ENCODE data around the gene HTR4. TPM values are rescaled to one million over a fixed set of nuclear protein-coding genes. Genes with fewer than 3 reads are reported as not detected.

Gene HTR4
- total RNA-seq, 1 experiment from 2014 or later: not detected

DNA sequence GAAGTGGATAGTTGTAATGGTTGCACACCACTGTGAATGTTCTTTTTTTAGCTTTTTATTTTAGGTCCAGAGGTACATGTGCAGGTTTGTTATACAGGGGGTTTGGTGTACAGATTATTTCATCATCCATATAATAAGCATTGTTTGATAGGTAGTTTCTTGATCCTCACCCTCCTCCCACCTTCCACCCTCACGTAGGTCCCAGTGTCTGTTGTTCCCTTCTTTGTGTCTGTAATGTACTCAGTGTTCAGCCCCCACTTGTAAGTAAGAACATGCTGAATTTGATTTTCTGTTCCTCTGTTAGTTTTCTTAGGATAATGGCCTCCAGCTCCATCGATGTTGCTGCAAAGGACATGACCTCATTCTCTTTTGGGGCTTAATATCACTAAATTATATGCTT, 99.7 kb downstream of the HTR4 start:
- no peak overlapping the region for H3K4me3 Mint-ChIP-seq (ENCODE audit: low read depth, unreplicated experiment)
- intact Hi-C loops (cut with micrococcal nuclease; ENCODE audit: unreplicated experiment): no loop called here
- H3K4me1 Mint-ChIP-seq (ENCODE audit: low read depth, unreplicated experiment): no peaks in the 10 kb centered on the region
- H3K27me3 Mint-ChIP-seq (ENCODE audit: unreplicated experiment): peaks cover 36% of the 10 kb centered on the region
- no peaks in the 10 kb centered on the region for H3K9me3 Mint-ChIP-seq (ENCODE audit: low read depth, unreplicated experiment)
- TF ChIP-seq, protein P1, sequence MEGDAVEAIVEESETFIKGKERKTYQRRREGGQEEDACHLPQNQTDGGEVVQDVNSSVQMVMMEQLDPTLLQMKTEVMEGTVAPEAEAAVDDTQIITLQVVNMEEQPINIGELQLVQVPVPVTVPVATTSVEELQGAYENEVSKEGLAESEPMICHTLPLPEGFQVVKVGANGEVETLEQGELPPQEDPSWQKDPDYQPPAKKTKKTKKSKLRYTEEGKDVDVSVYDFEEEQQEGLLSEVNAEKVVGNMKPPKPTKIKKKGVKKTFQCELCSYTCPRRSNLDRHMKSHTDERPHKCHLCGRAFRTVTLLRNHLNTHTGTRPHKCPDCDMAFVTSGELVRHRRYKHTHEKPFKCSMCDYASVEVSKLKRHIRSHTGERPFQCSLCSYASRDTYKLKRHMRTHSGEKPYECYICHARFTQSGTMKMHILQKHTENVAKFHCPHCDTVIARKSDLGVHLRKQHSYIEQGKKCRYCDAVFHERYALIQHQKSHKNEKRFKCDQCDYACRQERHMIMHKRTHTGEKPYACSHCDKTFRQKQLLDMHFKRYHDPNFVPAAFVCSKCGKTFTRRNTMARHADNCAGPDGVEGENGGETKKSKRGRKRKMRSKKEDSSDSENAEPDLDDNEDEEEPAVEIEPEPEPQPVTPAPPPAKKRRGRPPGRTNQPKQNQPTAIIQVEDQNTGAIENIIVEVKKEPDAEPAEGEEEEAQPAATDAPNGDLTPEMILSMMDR (IDR thresholded peaks at IDR 0.05; ENCODE audit: unreplicated experiment): no peak
- H3K36me3 Mint-ChIP-seq (ENCODE audit: insufficient read depth, unreplicated experiment): no peaks in the 10 kb centered on the region
- H3K27ac Mint-ChIP-seq (ENCODE audit: unreplicated experiment): no peak overlapping the region
- BruUV-seq (replicated peaks): no TSS peak
- CTCF ChIA-PET: no interaction called here
- no peak for DNase-seq

DNA sequence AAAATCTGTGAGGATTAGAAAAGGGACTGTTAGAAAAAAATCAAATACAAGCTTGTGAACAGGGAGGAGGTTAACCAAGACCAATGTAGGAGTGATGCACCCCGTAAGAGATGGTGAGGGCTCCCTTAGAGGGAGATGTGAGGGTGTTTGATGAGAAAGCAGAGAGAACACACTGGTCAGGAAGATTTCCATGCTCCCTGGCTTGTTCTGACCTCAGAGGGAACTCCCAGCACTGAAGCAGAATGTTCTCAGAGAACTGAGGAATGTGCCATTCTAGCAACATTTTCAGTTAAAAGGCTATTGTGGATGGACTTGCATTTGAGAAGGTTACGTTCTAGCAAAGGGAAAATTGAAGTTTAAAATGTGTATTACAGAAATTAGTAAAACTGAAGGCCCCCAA, 110.6 kb downstream of the HTR4 start:
- CTCF ChIA-PET: no interaction called here
- H3K9me3 Mint-ChIP-seq (ENCODE audit: low read depth, unreplicated experiment): no peaks in the 10 kb centered on the region
- no TSS peak for BruUV-seq (replicated peaks)
- intact Hi-C loops (cut with micrococcal nuclease; ENCODE audit: unreplicated experiment): no loop called here
- no peak overlapping the region for H3K27ac Mint-ChIP-seq (ENCODE audit: unreplicated experiment)
- H3K4me1 Mint-ChIP-seq (ENCODE audit: low read depth, unreplicated experiment): no peaks in the 10 kb centered on the region
- no peak for DNase-seq
- H3K36me3 Mint-ChIP-seq (ENCODE audit: insufficient read depth, unreplicated experiment): no peaks in the 10 kb centered on the region
- H3K4me3 Mint-ChIP-seq (ENCODE audit: low read depth, unreplicated experiment): no peak overlapping the region
- TF ChIP-seq, protein P1 (IDR thresholded peaks at IDR 0.05; ENCODE audit: unreplicated experiment): no peak
- H3K27me3 Mint-ChIP-seq (ENCODE audit: unreplicated experiment): peaks cover 75% of the 10 kb centered on the region

DNA sequence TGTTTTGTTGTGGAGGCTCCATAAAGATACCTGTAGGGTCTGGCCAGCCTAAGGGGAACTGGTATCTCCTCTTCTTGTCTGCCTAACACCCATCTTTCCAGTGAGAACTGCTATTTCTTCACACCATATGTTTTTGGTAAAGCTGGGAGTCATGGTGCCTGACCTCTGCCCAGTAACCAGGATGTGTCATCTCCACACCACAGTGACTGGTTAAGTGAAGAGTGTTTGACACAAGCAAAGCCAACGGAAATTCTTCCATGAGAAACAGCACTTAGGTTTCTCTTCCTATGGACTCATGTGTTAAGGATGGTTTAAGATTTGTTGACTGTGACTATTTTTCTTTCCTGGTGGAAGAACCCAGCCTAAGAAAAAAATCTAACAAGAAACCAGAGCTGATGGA, 111.5 kb downstream of the HTR4 start:
- Mint-ChIP-seq H3K27ac (ENCODE audit: unreplicated experiment) (no peak overlapping the region), H3K27me3 (ENCODE audit: unreplicated experiment) (peaks cover 78% of the 10 kb centered on the region), H3K36me3 (ENCODE audit: insufficient read depth, unreplicated experiment) (no peaks in the 10 kb centered on the region), H3K9me3 (ENCODE audit: low read depth, unreplicated experiment) (no peaks in the 10 kb centered on the region), H3K4me1 (ENCODE audit: low read depth, unreplicated experiment) (no peaks in the 10 kb centered on the region), H3K4me3 (ENCODE audit: low read depth, unreplicated experiment) (no peak overlapping the region)
- CTCF ChIA-PET: no interaction called here
- BruUV-seq (replicated peaks): no TSS peak
- no peak for DNase-seq
- intact Hi-C loops (cut with micrococcal nuclease; ENCODE audit: unreplicated experiment): no loop called here
- TF ChIP-seq, protein P1 (IDR thresholded peaks at IDR 0.05; ENCODE audit: unreplicated experiment): no peak

DNA sequence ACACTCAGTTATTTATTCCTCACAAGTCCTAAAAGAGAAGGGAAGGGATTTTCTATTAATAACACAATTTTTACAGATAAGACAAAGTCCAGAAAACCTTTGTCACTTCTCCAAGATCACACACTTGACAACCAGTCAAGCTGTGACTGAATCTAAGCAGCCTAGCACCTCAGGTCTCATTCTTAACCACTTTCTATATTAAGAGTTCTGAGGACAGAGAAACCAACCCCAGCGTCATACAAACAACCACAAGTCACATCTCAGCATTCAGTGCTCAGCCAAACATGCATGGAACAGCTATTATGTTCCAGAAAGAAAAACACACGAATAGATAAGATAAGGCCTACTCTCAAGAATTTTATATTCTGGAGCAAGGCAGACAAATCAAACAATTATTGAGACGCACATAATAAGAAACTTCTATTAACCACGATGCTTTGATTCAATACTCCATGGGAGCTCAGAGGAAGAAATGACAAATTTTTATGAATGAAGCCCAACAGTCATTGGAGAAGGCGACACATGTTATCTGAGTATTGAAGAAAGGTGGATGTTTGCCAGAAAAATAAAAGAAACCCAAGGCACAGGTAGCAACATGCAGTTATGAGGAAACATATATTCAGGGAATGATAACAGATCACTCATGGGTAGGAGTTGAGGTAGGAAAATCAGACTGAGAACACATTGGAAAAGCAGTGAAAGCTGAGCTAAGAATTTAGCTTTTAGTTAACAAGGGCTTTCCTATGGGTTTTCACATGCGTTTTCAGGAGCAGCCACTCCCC, 113.1 kb downstream of the HTR4 start:
- TF ChIP-seq, protein P1 (IDR thresholded peaks at IDR 0.05; ENCODE audit: unreplicated experiment): no peak
- no peak overlapping the region for H3K27ac Mint-ChIP-seq (ENCODE audit: unreplicated experiment)
- intact Hi-C loops (cut with micrococcal nuclease; ENCODE audit: unreplicated experiment): no loop called here
- no peaks in the 10 kb centered on the region for H3K4me1 Mint-ChIP-seq (ENCODE audit: low read depth, unreplicated experiment)
- peaks cover 85% of the 10 kb centered on the region for H3K27me3 Mint-ChIP-seq (ENCODE audit: unreplicated experiment)
- H3K4me3 Mint-ChIP-seq (ENCODE audit: low read depth, unreplicated experiment): no peak overlapping the region
- H3K9me3 Mint-ChIP-seq (ENCODE audit: low read depth, unreplicated experiment): no peaks in the 10 kb centered on the region
- H3K36me3 Mint-ChIP-seq (ENCODE audit: insufficient read depth, unreplicated experiment): no peaks in the 10 kb centered on the region
- no peak for DNase-seq
- CTCF ChIA-PET: no interaction called here
- BruUV-seq (replicated peaks): no TSS peak

Measured in Calu3 (cell line).